Astrocyte (in vitro differentiated cells and primary cell): ENCODE measurements around the gene LMOD1. TPM values are rescaled to one million over a fixed set of nuclear protein-coding genes. Genes with fewer than 3 reads are reported as not detected.

ENCODE experiments used
- DNase-seq: peaks from one replicate; pipeline ENCODE4 v3.0.0-alpha.2; 2010; ENCODE audit warnings: low read depth
- FAIRE-seq: peaks from 2 replicates; lab custom pipeline; 2011; peaks lifted over from hg19 to GRCh38; lab: Jason Lieb, UNC
- H2AFZ ChIP-seq: 2 replicates; pipeline ENCODE4 v1.6.0; 2012; ENCODE audit warnings: low read depth, low read length, inconsistent platforms
- H3K27ac ChIP-seq: 2 replicates; pipeline ENCODE4 v1.5.1; 2011; ENCODE audit warnings: low read depth, low read length, inconsistent platforms
- H3K27me3 ChIP-seq: 2 replicates; pipeline ENCODE4 v1.6.0; 2011; ENCODE audit warnings: low read length, inconsistent platforms; ENCODE audit not compliant: insufficient read depth
- H3K36me3 ChIP-seq: 2 replicates; pipeline ENCODE4 v1.5.1; 2011; ENCODE audit warnings: low read length, inconsistent platforms; ENCODE audit not compliant: insufficient read depth
- H3K4me1 ChIP-seq: 2 replicates; pipeline ENCODE4 v1.5.1; 2011; ENCODE audit warnings: low read length, inconsistent platforms; ENCODE audit not compliant: insufficient read depth
- H3K4me2 ChIP-seq: 2 replicates; pipeline ENCODE4 v1.6.0; 2012; ENCODE audit warnings: low read length, inconsistent platforms
- H3K4me3 ChIP-seq: 2 replicates; pipeline ENCODE4 v1.5.1; 2011; ENCODE audit warnings: low read depth, mild to moderate bottlenecking, low read length, inconsistent platforms; ENCODE audit not compliant: insufficient read depth
- H3K79me2 ChIP-seq: 2 replicates; pipeline ENCODE4 v1.6.0; 2012; ENCODE audit warnings: mild to moderate bottlenecking, low read length, inconsistent platforms; ENCODE audit not compliant: insufficient read depth
- H3K9ac ChIP-seq: 2 replicates; pipeline ENCODE4 v1.6.0; 2012; ENCODE audit warnings: mild to moderate bottlenecking, low read length, inconsistent platforms
- H3K9me3 ChIP-seq: 2 replicates; pipeline ENCODE4 v1.5.1; 2012; ENCODE audit warnings: low read depth, mild to moderate bottlenecking, low read length, inconsistent platforms; ENCODE audit not compliant: insufficient read depth
- H4K20me1 ChIP-seq: 2 replicates; pipeline ENCODE4 v1.6.0; 2012; ENCODE audit warnings: low read length, inconsistent platforms; ENCODE audit not compliant: insufficient read depth
- H3K27ac Mint-ChIP-seq: one replicate; pipeline ENCODE4 v1.8.0; 2021; ENCODE audit warnings: mild to moderate bottlenecking, mixed read lengths; ENCODE audit not compliant: unreplicated experiment
- H3K27me3 Mint-ChIP-seq: one replicate; pipeline ENCODE4 v1.8.0; 2021; ENCODE audit warnings: low read depth, mixed read lengths; ENCODE audit not compliant: unreplicated experiment
- H3K36me3 Mint-ChIP-seq: one replicate; pipeline ENCODE4 v1.8.0; 2021; ENCODE audit warnings: low read depth, mixed read lengths; ENCODE audit not compliant: unreplicated experiment
- H3K4me1 Mint-ChIP-seq: one replicate; pipeline ENCODE4 v1.8.0; 2021; ENCODE audit warnings: low read depth, mixed read lengths; ENCODE audit not compliant: unreplicated experiment
- H3K4me3 Mint-ChIP-seq: one replicate; pipeline ENCODE4 v1.8.0; 2021; ENCODE audit warnings: mild to moderate bottlenecking, moderate library complexity, mixed read lengths; ENCODE audit not compliant: unreplicated experiment
- H3K9me3 Mint-ChIP-seq: one replicate; pipeline ENCODE4 v1.8.0; 2021; ENCODE audit warnings: mild to moderate bottlenecking, mixed read lengths; ENCODE audit not compliant: unreplicated experiment
- EZH2 ChIP-seq: IDR thresholded peaks from 2 replicates; pipeline ENCODE4 v1.6.1; 2012; ENCODE audit warnings: mild to moderate bottlenecking, low read length, inconsistent platforms; ENCODE audit not compliant: insufficient read depth
- total RNA-seq: library from RNA; stranded (reverse); gene quantifications from 2 replicates; pipeline ENCODE4 v1.2.1, GENCODE V29; 2021
- TF ChIP-seq, protein P1 (sequence below): IDR thresholded peaks from 2 replicates; pipeline ENCODE4 v1.5.1; 2011; ENCODE audit warnings: low read depth, mild to moderate bottlenecking, inconsistent platforms, low read length, moderate library complexity; ENCODE audit not compliant: insufficient read depth

LMOD1 gene
- total RNA-seq, 1 donor from 2014 or later: 13.2 TPM

DNA sequence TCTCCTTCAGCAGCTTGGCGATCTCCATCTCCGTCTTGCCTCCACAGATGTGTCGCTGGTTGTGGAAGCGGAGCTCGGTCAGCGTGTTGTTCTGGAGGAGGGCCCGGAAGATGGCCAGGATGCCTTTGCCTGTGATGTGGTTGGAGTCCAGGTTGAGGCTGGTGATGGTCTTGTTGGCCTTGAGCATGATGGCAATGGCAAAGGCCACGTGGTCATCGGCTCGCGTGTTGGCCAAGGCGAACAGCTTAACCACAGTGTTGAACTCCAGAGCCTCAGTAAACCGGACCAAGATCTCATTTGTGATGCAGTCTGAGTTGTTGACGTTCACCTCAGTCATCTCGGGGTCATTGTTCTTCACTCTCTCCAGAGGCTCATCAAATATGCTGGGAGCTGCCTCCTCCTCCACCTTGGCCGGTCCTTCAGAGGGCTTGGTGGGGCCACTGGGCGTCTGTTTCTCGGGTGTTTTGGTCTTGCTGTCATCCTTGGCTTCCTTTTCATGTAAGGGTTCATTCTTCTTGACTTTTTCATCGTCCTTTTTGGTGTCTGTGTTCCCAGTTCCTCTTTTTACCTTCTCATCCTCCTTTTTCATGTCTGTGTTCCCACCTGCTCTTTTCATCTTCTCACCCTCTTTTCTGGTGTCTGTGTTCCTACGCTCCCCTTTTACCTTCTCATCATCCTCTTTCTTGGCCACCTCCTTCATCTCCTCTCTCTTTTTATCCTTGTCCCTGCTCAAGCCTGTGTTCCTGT is 46.5 kb downstream of the LMOD1 start:
- no peak overlapping the region for H3K4me3 Mint-ChIP-seq
- H3K4me2 ChIP-seq: no peak overlapping the region
- TF ChIP-seq EZH2: no peak
- TF ChIP-seq, protein P1, sequence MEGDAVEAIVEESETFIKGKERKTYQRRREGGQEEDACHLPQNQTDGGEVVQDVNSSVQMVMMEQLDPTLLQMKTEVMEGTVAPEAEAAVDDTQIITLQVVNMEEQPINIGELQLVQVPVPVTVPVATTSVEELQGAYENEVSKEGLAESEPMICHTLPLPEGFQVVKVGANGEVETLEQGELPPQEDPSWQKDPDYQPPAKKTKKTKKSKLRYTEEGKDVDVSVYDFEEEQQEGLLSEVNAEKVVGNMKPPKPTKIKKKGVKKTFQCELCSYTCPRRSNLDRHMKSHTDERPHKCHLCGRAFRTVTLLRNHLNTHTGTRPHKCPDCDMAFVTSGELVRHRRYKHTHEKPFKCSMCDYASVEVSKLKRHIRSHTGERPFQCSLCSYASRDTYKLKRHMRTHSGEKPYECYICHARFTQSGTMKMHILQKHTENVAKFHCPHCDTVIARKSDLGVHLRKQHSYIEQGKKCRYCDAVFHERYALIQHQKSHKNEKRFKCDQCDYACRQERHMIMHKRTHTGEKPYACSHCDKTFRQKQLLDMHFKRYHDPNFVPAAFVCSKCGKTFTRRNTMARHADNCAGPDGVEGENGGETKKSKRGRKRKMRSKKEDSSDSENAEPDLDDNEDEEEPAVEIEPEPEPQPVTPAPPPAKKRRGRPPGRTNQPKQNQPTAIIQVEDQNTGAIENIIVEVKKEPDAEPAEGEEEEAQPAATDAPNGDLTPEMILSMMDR: no peak
- no peak overlapping the region for H2AFZ ChIP-seq
- H3K4me1 Mint-ChIP-seq: peaks cover 29% of the 10 kb centered on the region
- H3K27ac Mint-ChIP-seq: no peak overlapping the region
- no peaks in the 10 kb centered on the region for H4K20me1 ChIP-seq
- H3K9me3 Mint-ChIP-seq: peaks cover 3% of the 10 kb centered on the region
- peaks cover 30% of the 10 kb centered on the region for H3K4me1 ChIP-seq
- FAIRE-seq (no peak), DNase-seq (no peak)
- H3K4me3 ChIP-seq: no peak overlapping the region
- no peaks in the 10 kb centered on the region for H3K79me2 ChIP-seq
- peaks cover 9% of the 10 kb centered on the region for H3K27me3 Mint-ChIP-seq
- peaks cover 32% of the 10 kb centered on the region for H3K36me3 Mint-ChIP-seq
- no peak overlapping the region for H3K9ac ChIP-seq
- H3K27ac ChIP-seq: no peak overlapping the region
- H3K27me3 ChIP-seq: no peaks in the 10 kb centered on the region
- no peaks in the 10 kb centered on the region for H3K36me3 ChIP-seq
- H3K9me3 ChIP-seq: no peaks in the 10 kb centered on the region

DNA sequence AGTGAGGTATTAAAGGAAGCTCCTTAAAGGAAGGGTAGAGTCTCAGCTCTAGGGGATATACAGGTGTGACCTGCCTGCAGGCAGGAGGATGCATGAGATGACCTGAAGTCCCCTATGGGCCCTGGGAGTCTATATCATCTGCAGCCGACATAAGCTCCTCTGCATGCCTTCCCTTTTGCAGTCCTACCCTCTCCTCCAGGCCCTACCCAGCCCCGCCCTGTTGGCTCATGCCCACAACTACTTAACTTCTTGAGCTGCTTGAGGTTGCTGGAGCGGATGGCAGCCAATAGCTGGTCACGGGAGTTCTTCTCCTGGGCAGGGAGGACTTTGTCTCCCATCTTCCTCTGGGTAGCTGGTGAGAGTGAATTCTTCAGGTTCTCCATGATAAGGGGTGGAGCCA is 47.4 kb downstream of the LMOD1 start:
- Histone ChIP-seq H2AFZ (no peak overlapping the region), H3K27me3 (no peaks in the 10 kb centered on the region), H3K79me2 (no peaks in the 10 kb centered on the region), H3K27ac (no peak overlapping the region), H3K4me2 (no peak overlapping the region), H3K9ac (no peak overlapping the region), H3K36me3 (no peaks in the 10 kb centered on the region), H3K4me1 (peaks cover 24% of the 10 kb centered on the region), H4K20me1 (no peaks in the 10 kb centered on the region), H3K9me3 (no peaks in the 10 kb centered on the region), H3K4me3 (no peak overlapping the region)
- Mint-ChIP-seq H3K36me3 (peaks cover 32% of the 10 kb centered on the region), H3K27ac (no peak overlapping the region), H3K4me3 (no peak overlapping the region), H3K4me1 (peaks cover 28% of the 10 kb centered on the region), H3K27me3 (peaks cover 9% of the 10 kb centered on the region), H3K9me3 (peaks cover 3% of the 10 kb centered on the region)
- TF ChIP-seq, protein P1: no peak
- no peak for TF ChIP-seq EZH2
- DNase-seq: no peak
- FAIRE-seq: no peak
